ENCODE data around the gene PREP. TPM values are rescaled to one million over a fixed set of nuclear protein-coding genes. Genes with fewer than 3 reads are reported as not detected.

PREP gene
- total RNA-seq, 1 donor from 2014 or later: 42.9 TPM

DNA sequence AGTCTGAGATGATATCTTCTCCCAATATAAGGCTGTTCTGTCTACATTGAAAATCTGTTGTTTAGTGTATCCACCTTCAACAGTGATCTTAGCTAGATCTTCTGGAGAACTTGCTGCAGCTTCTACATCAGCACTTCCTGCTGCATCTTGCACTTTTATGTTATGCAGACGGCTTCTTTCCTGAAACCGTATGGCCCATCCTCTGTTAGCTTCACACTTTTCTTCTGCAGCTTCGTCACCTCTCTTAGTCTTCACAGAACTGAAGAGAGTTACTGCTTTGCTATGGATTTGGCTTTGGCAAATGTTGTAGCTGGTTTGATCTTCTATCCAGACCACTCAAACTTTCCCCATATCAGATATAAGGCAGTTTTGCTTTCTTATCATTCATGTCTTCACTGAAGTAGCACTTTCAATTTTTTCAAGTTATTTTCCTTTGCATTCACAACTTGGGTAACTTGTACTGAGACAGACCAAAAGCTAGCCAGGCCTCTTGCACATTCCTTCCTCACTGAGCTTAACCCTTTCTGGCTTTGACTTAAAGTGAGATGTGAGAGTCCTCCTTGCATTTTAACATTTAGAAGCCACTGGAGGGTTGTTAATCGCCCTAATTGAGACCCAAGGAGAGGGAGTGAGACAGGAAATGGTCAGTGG lies 110.1 kb downstream of the PREP start:
- Mint-ChIP-seq H3K4me1 (peaks cover 5% of the 10 kb centered on the region), H3K27ac (ENCODE audit: unreplicated experiment) (no peak overlapping the region), H3K36me3 (ENCODE audit: low read depth) (peaks cover 44% of the 10 kb centered on the region), H3K9me3 (peaks cover 9% of the 10 kb centered on the region), H3K27me3 (ENCODE audit: low read depth) (no peaks in the 10 kb centered on the region), H3K4me3 (no peak overlapping the region)
- TF ChIP-seq, protein P1, sequence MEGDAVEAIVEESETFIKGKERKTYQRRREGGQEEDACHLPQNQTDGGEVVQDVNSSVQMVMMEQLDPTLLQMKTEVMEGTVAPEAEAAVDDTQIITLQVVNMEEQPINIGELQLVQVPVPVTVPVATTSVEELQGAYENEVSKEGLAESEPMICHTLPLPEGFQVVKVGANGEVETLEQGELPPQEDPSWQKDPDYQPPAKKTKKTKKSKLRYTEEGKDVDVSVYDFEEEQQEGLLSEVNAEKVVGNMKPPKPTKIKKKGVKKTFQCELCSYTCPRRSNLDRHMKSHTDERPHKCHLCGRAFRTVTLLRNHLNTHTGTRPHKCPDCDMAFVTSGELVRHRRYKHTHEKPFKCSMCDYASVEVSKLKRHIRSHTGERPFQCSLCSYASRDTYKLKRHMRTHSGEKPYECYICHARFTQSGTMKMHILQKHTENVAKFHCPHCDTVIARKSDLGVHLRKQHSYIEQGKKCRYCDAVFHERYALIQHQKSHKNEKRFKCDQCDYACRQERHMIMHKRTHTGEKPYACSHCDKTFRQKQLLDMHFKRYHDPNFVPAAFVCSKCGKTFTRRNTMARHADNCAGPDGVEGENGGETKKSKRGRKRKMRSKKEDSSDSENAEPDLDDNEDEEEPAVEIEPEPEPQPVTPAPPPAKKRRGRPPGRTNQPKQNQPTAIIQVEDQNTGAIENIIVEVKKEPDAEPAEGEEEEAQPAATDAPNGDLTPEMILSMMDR (conservative IDR thresholded peaks at IDR 0.05): no peak
- no peak for DNase-seq (ENCODE audit: low read depth, low spot score)

DNA sequence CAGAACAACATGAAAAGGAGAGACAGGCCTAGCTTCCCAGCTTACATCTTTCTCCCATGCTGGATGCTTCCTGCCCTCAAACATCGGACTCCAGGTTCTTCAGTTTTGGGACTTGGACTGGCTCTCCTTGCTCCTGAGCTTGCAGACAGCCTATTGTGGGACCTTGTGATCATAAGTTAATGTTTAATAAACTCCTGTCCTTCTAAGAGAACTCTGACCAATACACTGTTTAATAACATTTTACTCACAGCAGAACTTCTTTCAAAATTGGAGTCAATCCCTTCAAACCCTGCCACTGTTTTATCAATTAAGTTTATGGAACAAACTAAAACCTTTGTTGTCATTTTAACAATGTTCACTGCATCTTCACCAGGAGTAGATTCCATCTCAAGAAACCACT lies 111.4 kb downstream of the PREP start:
- Mint-ChIP-seq H3K4me1 (peaks cover 5% of the 10 kb centered on the region), H3K27me3 (ENCODE audit: low read depth) (no peaks in the 10 kb centered on the region), H3K9me3 (peaks cover 9% of the 10 kb centered on the region), H3K27ac (ENCODE audit: unreplicated experiment) (no peak overlapping the region), H3K4me3 (no peak overlapping the region), H3K36me3 (ENCODE audit: low read depth) (peaks cover 41% of the 10 kb centered on the region)
- no peak for DNase-seq (ENCODE audit: low read depth, low spot score)
- TF ChIP-seq, protein P1 (conservative IDR thresholded peaks at IDR 0.05): no peak

DNA sequence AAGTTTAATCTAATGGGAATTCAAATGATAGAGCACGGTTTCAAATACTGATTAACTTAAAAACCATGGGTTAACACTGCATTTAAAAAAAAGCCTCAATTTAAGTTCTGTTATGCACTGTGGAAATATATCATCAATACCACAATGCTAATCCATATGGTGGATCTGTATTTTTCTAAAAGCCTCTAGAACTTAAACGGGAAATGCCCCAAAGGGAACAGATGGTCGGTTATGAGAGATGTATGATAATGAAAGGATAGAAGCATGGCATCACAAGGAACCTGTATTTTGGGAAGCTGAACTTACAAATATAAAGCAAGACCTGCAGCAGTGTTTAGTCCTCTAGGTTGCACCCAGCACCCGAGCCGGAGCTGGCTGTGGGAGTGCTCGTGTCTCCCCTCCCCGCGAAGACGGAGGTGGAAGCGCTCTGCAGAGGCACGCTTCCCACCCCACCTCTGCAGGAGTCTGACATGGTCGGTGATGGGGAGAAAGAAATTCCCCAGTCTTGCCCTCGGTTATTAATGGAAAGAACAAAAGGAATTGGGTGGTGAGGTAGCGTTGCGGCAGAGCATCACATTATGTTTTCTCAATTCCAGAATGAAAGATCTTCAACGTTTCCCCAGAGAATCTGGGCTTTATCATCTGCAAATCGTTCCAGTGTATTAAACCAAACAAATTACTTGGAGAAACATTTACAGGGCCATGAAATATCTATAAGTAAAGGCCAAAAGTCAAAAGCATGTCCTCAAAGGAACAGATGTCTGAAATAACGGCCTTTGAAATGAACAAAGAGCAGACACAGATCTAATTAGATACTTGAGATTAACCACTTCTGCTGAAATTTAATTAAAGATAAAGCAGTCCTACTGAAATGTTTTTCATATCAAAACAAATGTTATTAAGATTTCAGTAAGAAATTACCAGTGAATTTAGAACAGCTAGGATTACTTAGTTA lies 120.0 kb downstream of the PREP start:
- Mint-ChIP-seq H3K4me1 (no peaks in the 10 kb centered on the region), H3K27me3 (ENCODE audit: low read depth) (no peaks in the 10 kb centered on the region), H3K36me3 (ENCODE audit: low read depth) (peaks cover 28% of the 10 kb centered on the region), H3K4me3 (no peak overlapping the region), H3K9me3 (no peaks in the 10 kb centered on the region), H3K27ac (ENCODE audit: unreplicated experiment) (no peak overlapping the region)
- TF ChIP-seq, protein P1 (conservative IDR thresholded peaks at IDR 0.05): no peak
- no peak for DNase-seq (ENCODE audit: low read depth, low spot score)

DNA sequence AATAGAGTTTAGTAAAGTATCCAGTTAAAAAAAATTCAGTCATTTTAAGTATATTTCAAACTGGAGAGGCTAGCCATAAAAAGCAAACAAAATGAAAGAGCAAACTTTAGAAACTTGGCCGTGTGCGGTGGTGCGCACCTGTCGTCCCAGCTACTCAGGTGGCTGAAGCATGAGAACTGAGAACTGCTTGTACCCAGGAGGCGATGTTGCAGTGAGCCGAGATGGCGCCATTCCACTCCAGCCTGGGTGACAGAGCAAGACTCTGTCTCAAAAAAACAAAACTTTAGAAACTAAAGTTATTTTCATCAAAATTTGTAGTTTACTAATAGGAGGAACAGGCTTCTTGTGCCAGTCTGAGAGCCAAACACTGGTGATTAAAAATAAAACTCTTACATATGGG lies 122.8 kb downstream of the PREP start:
- no peak for DNase-seq (ENCODE audit: low read depth, low spot score)
- TF ChIP-seq, protein P1 (conservative IDR thresholded peaks at IDR 0.05): no peak
- H3K36me3 Mint-ChIP-seq (ENCODE audit: low read depth): peaks cover 35% of the 10 kb centered on the region
- no peak overlapping the region for H3K27ac Mint-ChIP-seq (ENCODE audit: unreplicated experiment)
- no peaks in the 10 kb centered on the region for H3K27me3 Mint-ChIP-seq (ENCODE audit: low read depth)
- no peak overlapping the region for H3K4me3 Mint-ChIP-seq
- no peaks in the 10 kb centered on the region for H3K9me3 Mint-ChIP-seq
- no peaks in the 10 kb centered on the region for H3K4me1 Mint-ChIP-seq

DNA sequence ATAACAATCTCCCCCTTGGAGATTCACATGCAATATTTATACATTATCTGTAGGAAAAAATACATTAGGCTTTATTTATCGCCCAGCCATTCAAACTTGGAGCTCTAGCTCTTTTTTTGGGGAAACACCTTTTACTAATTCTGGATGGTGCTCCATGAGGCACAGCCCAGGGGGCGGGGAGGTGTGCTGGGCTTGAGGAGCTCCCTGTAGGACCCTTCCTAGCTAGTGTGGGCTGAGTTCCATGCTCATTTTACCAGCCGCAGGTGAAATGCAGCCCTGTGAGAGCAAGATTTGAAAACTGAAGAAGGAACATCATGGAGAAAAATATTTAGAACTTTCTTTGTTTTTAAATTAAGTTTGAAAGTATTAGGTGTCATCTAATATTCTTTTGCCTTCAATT lies 123.4 kb downstream of the PREP start:
- Mint-ChIP-seq H3K4me1 (no peaks in the 10 kb centered on the region), H3K27ac (ENCODE audit: unreplicated experiment) (no peak overlapping the region), H3K27me3 (ENCODE audit: low read depth) (no peaks in the 10 kb centered on the region), H3K4me3 (no peak overlapping the region), H3K9me3 (no peaks in the 10 kb centered on the region), H3K36me3 (ENCODE audit: low read depth) (peaks cover 34% of the 10 kb centered on the region)
- TF ChIP-seq, protein P1 (conservative IDR thresholded peaks at IDR 0.05): no peak
- DNase-seq (ENCODE audit: low read depth, low spot score): no peak

All from neural crest cell (in vitro differentiated cells).